HCT116 (cell line): ENCODE measurements around the gene SART1. TPM values are rescaled to one million over a fixed set of nuclear protein-coding genes. Genes with fewer than 3 reads are reported as not detected.
A peak's percentile ranks its signal among the peaks of the same experiment; 100 is the strongest.

ENCODE experiments used
- ATAC-seq: fragments of 200-7000 bp; cut with Tn5 transposase; 2 replicates; pipeline ENCODE4 v1.9.1; 2020; ENCODE audit warnings: mild to moderate bottlenecking, moderate library complexity
- BruUV-seq: library from RNA; stranded (reverse); fragments of 400-500 nt; replicated peaks from 2 replicates; lab custom pipeline; 2021; lab: Mats Ljungman, UMichigan
- CTCF ChIA-PET: fragments of 300-600 bp; sonication (Branson Sonifier 250); formaldehyde crosslinking; loops from one replicate; lab custom pipeline; 2021; ENCODE audit warnings: antibody characterized with exemption; lab: Charles Lee
- POLR2A ChIA-PET: fragments of 300-600, 350-600 bp; sonication (Branson Sonifier 250); formaldehyde crosslinking; loops from one replicate; lab custom pipeline; 2021; ENCODE audit warnings: antibody characterized with exemption; lab: Charles Lee
- RAD21 ChIA-PET, 2 experiments: fragments of 300-600 bp; sonication (Branson Sonifier 250); formaldehyde crosslinking; loops; one replicate each; lab custom pipeline; 2023; ENCODE audit warnings: low total read pairs in 2 of 2; ENCODE audit not compliant: uncharacterized antibody in 2 of 2, unreplicated experiment in 2 of 2, low non-redundant PET in 1 of 2; lab: Charles Lee
- DNase-seq: peaks from one replicate; pipeline ENCODE4 v3.0.0-alpha.2; 2010; ENCODE audit warnings: low read depth, low spot score
- H2AFZ ChIP-seq: fragments of 200-600 bp; shearing (Covaris generic), sonication (generic); 2 replicates; pipeline ENCODE4 v1.6.1; 2017; ENCODE audit warnings: low read depth, mixed run types, mixed read lengths, antibody characterized with exemption, low read length; ENCODE audit not compliant: poor library complexity, severe bottlenecking
- H3K27ac ChIP-seq: 2 replicates; pipeline ENCODE4 v1.5.1; 2012; ENCODE audit warnings: low read depth, low read length
- H3K27me3 ChIP-seq: fragments of 200-600 bp; sonication (generic); 2 replicates; pipeline ENCODE4 v1.6.1; 2016; ENCODE audit warnings: mixed run types, low read length, mixed read lengths; ENCODE audit not compliant: insufficient read depth
- H3K36me3 ChIP-seq, 2 experiments: fragments of 200-500 bp in 1 of 2; fragments of 200-600 bp in 1 of 2; sonication (Bioruptor generic) in 1 of 2; sonication (generic) in 1 of 2; 2 replicates each; pipeline versions ENCODE4 v1.5.1 to v1.6.1; 2014 to 2016; ENCODE audit warnings: low read length in 2 of 2, inconsistent platforms in 1 of 2, mixed read lengths in 1 of 2, mixed run types in 1 of 2; ENCODE audit not compliant: insufficient read depth in 2 of 2, control insufficient read depth in 1 of 2
- H3K4me1 ChIP-seq, 2 experiments: fragments of 200-600 bp in 1 of 2; sonication (generic) in 1 of 2; 2 replicates each; pipeline versions ENCODE4 v1.5.1 to v1.6.1; 2012 to 2017; ENCODE audit warnings: low read length in 2 of 2, inconsistent platforms in 1 of 2, mild to moderate bottlenecking in 1 of 2, mixed read lengths in 1 of 2, mixed run types in 1 of 2, moderate library complexity in 1 of 2; ENCODE audit not compliant: insufficient read depth in 2 of 2, control insufficient read depth in 1 of 2
- H3K4me2 ChIP-seq: fragments of 200-600 bp; sonication (generic); 2 replicates; pipeline ENCODE4 v1.6.1; 2017; ENCODE audit warnings: mixed run types, low read length, mixed read lengths
- H3K4me3 ChIP-seq, 2 experiments: fragments of 200-600 bp in 1 of 2; sonication (generic) in 1 of 2; replicated peaks in 1 of 2; 2 replicates each; pipeline ENCODE4 v1.5.1; 2011 to 2016; ENCODE audit warnings: low read length in 2 of 2, control low read depth in 1 of 2, low read depth in 1 of 2, mild to moderate bottlenecking in 1 of 2, mixed read lengths in 1 of 2, mixed run types in 1 of 2
- H3K79me2 ChIP-seq: fragments of 200-600 bp; sonication (generic); 2 replicates; pipeline ENCODE4 v1.6.1; 2017; ENCODE audit warnings: mild to moderate bottlenecking, mixed run types, low read length, moderate library complexity, mixed read lengths; ENCODE audit not compliant: insufficient read depth
- H3K9ac ChIP-seq: fragments of 200-600 bp; sonication (generic); 2 replicates; pipeline ENCODE4 v1.6.1; 2016; ENCODE audit warnings: low read length, mixed read lengths
- H3K9me2 ChIP-seq: fragments of 200-600 bp; sonication (generic), shearing (Covaris generic); 2 replicates; pipeline ENCODE4 v1.6.1; 2017; ENCODE audit warnings: mixed run types, mild to moderate bottlenecking, moderate library complexity; ENCODE audit not compliant: insufficient read depth
- H3K9me3 ChIP-seq, 2 experiments: fragments of 200-500 bp in 1 of 2; fragments of 200-600 bp in 1 of 2; sonication (Bioruptor generic) in 1 of 2; sonication (generic) in 1 of 2; 2 replicates each; pipeline ENCODE4 v1.6.1; 2014 to 2017; ENCODE audit warnings: low read length in 2 of 2, mixed read lengths in 2 of 2, inconsistent platforms in 1 of 2, low read depth in 1 of 2, mild to moderate bottlenecking in 1 of 2, mixed run types in 1 of 2, moderate library complexity in 1 of 2; ENCODE audit not compliant: control insufficient read depth in 1 of 2, insufficient read depth in 1 of 2
- H4K20me1 ChIP-seq: fragments of 200-600 bp; sonication (generic), shearing (Covaris generic); 2 replicates; pipeline ENCODE4 v1.6.1; 2017; ENCODE audit warnings: mixed run types, mild to moderate bottlenecking, moderate library complexity; ENCODE audit not compliant: insufficient read depth
- ATF3 ChIP-seq: IDR thresholded peaks from 2 replicates; pipeline ENCODE4 v1.6.1; 2012
- CBX3 ChIP-seq: IDR thresholded peaks from 2 replicates; pipeline ENCODE4 v1.6.1; 2012; ENCODE audit warnings: low read depth
- CTCF ChIP-seq, 3 experiments: fragments of 200-600 bp in 1 of 3; sonication (generic) in 1 of 3; IDR thresholded peaks in 2 of 3; conservative IDR thresholded peaks in 1 of 3; 2 replicates each; pipeline ENCODE4 v1.5.1; 2012 to 2017; ENCODE audit warnings: low read depth in 2 of 3, low read length in 2 of 3, antibody characterized with exemption in 1 of 3, borderline replicate concordance in 1 of 3, control low read depth in 1 of 3, mild to moderate bottlenecking in 1 of 3, mixed read lengths in 1 of 3, mixed run types in 1 of 3, moderate library complexity in 1 of 3; ENCODE audit not compliant: insufficient read depth in 1 of 3
- EGR1 ChIP-seq: IDR thresholded peaks from 2 replicates; pipeline ENCODE4 v1.6.1; 2012; ENCODE audit warnings: low read depth
- EZH2 ChIP-seq: fragments of 200-600 bp; sonication (generic); IDR thresholded peaks from 2 replicates; pipeline ENCODE4 v1.6.1; 2017; ENCODE audit warnings: antibody characterized with exemption, mixed run types
- EZH2phosphoT487 ChIP-seq: fragments of 200-600 bp; IDR thresholded peaks from 2 replicates; pipeline ENCODE4 v1.6.1; 2018; ENCODE audit warnings: antibody characterized with exemption, borderline replicate concordance
- FOSL1 ChIP-seq: IDR thresholded peaks from 2 replicates; pipeline ENCODE4 v1.6.1; 2012; ENCODE audit warnings: low read depth
- JUND ChIP-seq: IDR thresholded peaks from 2 replicates; pipeline ENCODE4 v1.6.1; 2012
- MAX ChIP-seq: IDR thresholded peaks from 2 replicates; pipeline ENCODE4 v1.6.1; 2012
- POLR2A ChIP-seq: IDR thresholded peaks from 2 replicates; pipeline ENCODE4 v1.7.0; 2011; ENCODE audit warnings: borderline replicate concordance; ENCODE audit not compliant: insufficient read depth, insufficient read length; ENCODE audit errors: extremely low read depth
- POLR2AphosphoS5 ChIP-seq: IDR thresholded peaks from 2 replicates; pipeline ENCODE4 v1.6.1; 2011; ENCODE audit warnings: mild to moderate bottlenecking, low read depth, low read length, moderate library complexity
- SIN3A ChIP-seq: IDR thresholded peaks from 2 replicates; pipeline ENCODE4 v1.6.1; 2012; ENCODE audit warnings: low read depth
- SP1 ChIP-seq: IDR thresholded peaks from 2 replicates; pipeline ENCODE4 v1.6.1; 2012; ENCODE audit warnings: low read depth
- SRF ChIP-seq: IDR thresholded peaks from 2 replicates; pipeline ENCODE4 v1.6.1; 2012; ENCODE audit warnings: low read depth
- TCF7L2 ChIP-seq: IDR thresholded peaks from 2 replicates; pipeline ENCODE4 v1.7.0; 2011; ENCODE audit warnings: borderline replicate concordance, inconsistent platforms; ENCODE audit not compliant: insufficient read depth, insufficient read length; ENCODE audit errors: extremely low read depth
- YY1 ChIP-seq: IDR thresholded peaks from 2 replicates; pipeline ENCODE4 v1.6.1; 2011; ENCODE audit warnings: low read length, low read depth, moderate library complexity, mild to moderate bottlenecking; ENCODE audit not compliant: insufficient replicate concordance; ENCODE audit errors: extremely low read depth
- ZNF274 ChIP-seq: fragments of 200-500 bp; sonication (Bioruptor generic); IDR thresholded peaks from 2 replicates; pipeline ENCODE4 v1.6.1; 2014; ENCODE audit warnings: mild to moderate bottlenecking, low read depth, low read length, inconsistent platforms
- intact Hi-C: fragments of 100-400 bp; cut with micrococcal nuclease; formaldehyde crosslinking; loops from 2 replicates; pipeline ENCODE4 v1.10.0; 2022
- total RNA-seq: library from RNA; stranded (reverse); gene quantifications from one replicate; pipeline ENCODE4 v1.2.1, GENCODE V29; 2021; ENCODE audit not compliant: unreplicated experiment

The SART1 gene
- total RNA-seq, 1 experiment from 2014 or later = 47.9 TPM

GRCh38 chr11:66017321-66017720, 55.8 kb downstream of the SART1 start:
- RAD21 ChIA-PET = interaction anchor here in 1 of 2 experiments (0.6 kb wide), 1 partner anchor 46 kb away, joined by 3 read pairs; no protein-coding TSS in a partner anchor
- H2AFZ ChIP-seq = no peak overlapping the region

GRCh38 chr11:66020212-66020611, 58.7 kb downstream of the SART1 start:
- no peaks in the 10 kb centered on the region for H3K9me2 ChIP-seq
- ChIA-PET CTCF (interaction anchor here (3.0 kb wide), 1 partner anchor 25 kb away, joined by 14 read pairs; no protein-coding TSS in a partner anchor), RAD21 (no interaction called here), POLR2A (interaction anchor here (1.9 to 2.8 kb wide), 2 partner anchors 9 to 18 kb away, joined by 4 to 10 read pairs; partner anchors contain the start of genes BANF1 and CST6)
- H3K27me3 ChIP-seq = no peaks in the 10 kb centered on the region
- H3K9ac ChIP-seq = peak overlapping the region; percentile 48; the same call in 1 of the 2 replicates
- no peaks in the 10 kb centered on the region for H3K36me3 ChIP-seq
- peaks cover 3% of the 10 kb centered on the region; the same call in 1 of the 2 replicates for H3K79me2 ChIP-seq
- H3K4me1 ChIP-seq = peaks cover 31 to 71% of the 10 kb centered on the region in 2 experiments
- peak overlapping the region; percentile 72 for H3K4me2 ChIP-seq
- H2AFZ ChIP-seq = no peak overlapping the region
- DNase-seq = no peak
- ATAC-seq = no peak
- intact Hi-C loops = no loop called here
- H3K27ac ChIP-seq = peak overlapping the region; percentile 48; the same call in 1 of the 2 replicates
- H3K9me3 ChIP-seq = no peaks in the 10 kb centered on the region
- no peaks in the 10 kb centered on the region for H4K20me1 ChIP-seq
- no peak for TF ChIP-seq FOSL1
- TF ChIP-seq SRF = no peak
- TF ChIP-seq EGR1 = no peak
- TF ChIP-seq POLR2A = no peak
- TF ChIP-seq TCF7L2 = no peak
- TF ChIP-seq CTCF (IDR thresholded peaks at IDR 0.05 in 2 of 3, conservative IDR thresholded peaks at IDR 0.05 in 1 of 3; ENCODE audit: borderline replicate concordance in 1 of 3, insufficient read depth in 1 of 3, low read depth in 2 of 3, low read length in 2 of 3) = no peak
- TF ChIP-seq SIN3A = no peak
- no peak for TF ChIP-seq YY1
- no peak for TF ChIP-seq SP1
- no peak for TF ChIP-seq ZNF274
- no peak for TF ChIP-seq CBX3
- no peak for TF ChIP-seq POLR2AphosphoS5
- no peak for TF ChIP-seq EZH2phosphoT487
- H3K4me3 ChIP-seq = peak overlapping the region in 1 of 2 experiments; percentile 21; a peak in 2 of 4 replicates
- BruUV-seq = no TSS peak

More at GRCh38 chr11:66017321-66017720, 55.8 kb downstream of the SART1 start:
- DNase-seq (no peak), ATAC-seq (no peak)
- ChIA-PET POLR2A (no interaction called here), CTCF (no interaction called here)
- Histone ChIP-seq H3K4me2 (no peak overlapping the region), H3K36me3 (no peaks in the 10 kb centered on the region), H3K9me3 (no peaks in the 10 kb centered on the region), H3K9ac (no peak overlapping the region), H3K4me1 (peaks cover 55 to 94% of the 10 kb centered on the region in 2 experiments), H4K20me1 (no peaks in the 10 kb centered on the region), H3K4me3 (no peak overlapping the region), H3K27ac (no peak overlapping the region), H3K9me2 (no peaks in the 10 kb centered on the region), H3K27me3 (no peaks in the 10 kb centered on the region), H3K79me2 (peaks cover 8% of the 10 kb centered on the region; the same call in 1 of the 2 replicates)
- no TSS peak for BruUV-seq
- no peak for TF ChIP-seq JUND
- no peak for TF ChIP-seq ZNF274
- no peak for TF ChIP-seq MAX
- TF ChIP-seq EZH2 = no peak
- no peak for TF ChIP-seq ATF3
- TF ChIP-seq FOSL1 = no peak
- intact Hi-C loops = no loop called here
